Kidney tubule cell (primary cell): ENCODE measurements around the gene EXOC6B.
"Not testable (repeated sequence)": the region's sequence is repeated elsewhere in the genome, so short reads cannot be mapped to it uniquely, and the experiment has no call there.

ENCODE experiments used
- DNase-seq: peaks from one replicate; pipeline ENCODE4 v3.0.0-alpha.2; 2018; ENCODE audit warnings: low spot score

The EXOC6B gene

DNA sequence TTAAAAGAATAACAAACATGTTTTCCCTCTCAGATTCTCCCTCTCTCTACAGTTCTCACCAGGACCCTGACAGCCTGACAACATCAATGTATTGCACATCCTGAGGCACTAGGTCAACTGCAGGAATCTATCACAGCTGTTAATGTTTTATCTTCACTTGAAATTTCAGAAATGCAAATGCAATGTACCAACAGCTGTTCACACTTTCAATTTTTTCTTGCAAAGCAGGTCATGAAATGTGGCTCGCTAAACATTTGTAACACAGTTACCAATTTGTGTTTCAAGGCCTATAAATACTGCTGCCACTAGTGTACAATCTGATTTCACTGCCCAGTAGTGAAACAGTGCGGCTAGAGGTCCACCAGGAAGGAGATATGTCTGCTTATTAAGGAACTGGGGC lies 147.8 kb downstream of the EXOC6B start:
- DNase-seq: no peak

DNA sequence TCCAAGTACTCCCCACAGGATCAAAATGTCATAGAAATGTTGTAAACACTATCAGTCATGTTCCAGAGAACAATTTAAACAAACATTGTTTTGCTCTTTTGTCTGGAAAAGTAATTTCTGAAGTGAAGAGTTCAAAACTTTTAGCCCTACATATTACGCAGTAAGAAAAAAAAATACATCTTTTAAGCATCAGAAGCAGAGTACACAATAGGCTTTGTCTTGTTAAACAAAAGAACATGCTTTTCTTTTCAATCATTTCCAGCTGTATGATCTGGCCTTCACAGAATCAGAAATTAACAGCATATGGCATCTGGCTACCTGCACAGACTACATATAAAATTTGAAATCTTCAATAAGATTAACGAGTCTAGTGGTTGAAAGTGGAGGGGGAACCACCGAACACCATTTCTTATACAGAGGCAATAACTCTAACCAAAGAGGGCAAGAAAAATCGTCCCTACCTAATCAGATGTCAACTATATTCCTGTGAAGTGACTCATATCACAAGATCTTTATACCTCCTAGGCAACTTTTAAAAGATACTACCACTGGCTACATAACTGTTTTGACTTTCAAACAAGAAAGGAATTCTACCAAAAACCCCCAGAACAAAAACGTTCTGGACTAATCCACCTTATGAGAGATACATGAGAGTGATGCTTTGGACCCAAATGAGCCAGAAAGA lies 149.3 kb downstream of the EXOC6B start:
- peak; percentile 16 for DNase-seq

DNA sequence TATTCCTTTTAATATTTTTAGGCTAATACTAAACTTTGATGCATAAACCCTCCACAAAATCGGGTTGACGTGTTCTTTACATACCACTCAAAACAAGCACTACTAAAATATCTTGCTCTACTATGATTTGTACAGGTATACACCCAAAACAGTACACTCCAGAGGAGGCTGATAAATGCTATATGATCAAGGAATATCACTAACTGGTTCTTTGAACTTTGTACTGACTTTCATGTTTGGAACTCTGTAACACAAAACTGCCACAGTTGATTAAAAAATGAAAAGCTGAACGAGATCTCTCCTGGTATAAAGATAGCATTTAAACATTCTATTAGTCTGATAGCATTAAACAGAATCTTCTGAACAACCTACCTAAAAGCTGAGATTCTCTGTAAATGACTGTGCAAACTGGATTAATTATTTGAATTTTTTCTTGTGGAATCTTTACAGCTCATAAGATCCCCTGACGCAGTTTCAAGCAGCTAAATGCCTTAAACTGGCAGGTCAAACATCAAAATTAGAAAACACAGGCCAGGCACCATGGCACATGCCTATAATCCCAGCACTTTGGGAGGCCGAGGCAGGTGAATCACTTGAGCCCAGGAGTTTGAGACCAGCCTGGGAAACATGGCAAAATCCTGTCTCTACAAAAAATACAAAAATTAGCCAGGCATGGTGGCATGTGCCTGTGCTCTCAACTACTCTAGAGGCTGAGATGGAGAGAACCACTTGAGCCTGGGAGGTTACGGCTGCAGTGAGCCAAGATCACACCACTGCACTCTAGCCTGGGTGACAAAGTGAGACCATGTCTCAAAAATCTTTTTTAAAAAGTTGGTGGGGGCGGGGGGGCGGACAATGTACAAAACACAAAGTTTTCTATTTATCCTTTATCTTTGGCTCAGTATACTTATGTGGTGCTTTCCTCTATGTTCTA lies 150.6 kb downstream of the EXOC6B start:
- no peak for DNase-seq

DNA sequence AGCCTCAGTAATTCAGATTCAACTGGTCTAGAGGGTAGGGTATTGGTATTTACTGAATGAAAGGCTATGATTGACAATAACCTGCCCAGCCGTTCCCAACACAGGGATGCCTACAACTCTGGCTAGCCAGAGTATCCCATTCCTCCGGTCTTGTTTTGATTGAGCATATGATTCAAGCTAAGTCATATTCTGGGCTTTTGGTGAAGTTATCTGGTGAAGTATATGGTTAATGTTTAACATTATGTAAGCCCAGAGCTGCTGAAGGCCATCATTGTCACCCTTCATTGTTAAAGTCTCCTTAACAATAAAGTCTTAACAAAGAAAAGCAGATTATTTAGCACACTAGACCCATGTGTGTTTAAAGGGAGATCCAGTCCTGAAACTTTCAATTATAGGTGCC lies 152.6 kb downstream of the EXOC6B start:
- DNase-seq: peak; percentile 89

DNA sequence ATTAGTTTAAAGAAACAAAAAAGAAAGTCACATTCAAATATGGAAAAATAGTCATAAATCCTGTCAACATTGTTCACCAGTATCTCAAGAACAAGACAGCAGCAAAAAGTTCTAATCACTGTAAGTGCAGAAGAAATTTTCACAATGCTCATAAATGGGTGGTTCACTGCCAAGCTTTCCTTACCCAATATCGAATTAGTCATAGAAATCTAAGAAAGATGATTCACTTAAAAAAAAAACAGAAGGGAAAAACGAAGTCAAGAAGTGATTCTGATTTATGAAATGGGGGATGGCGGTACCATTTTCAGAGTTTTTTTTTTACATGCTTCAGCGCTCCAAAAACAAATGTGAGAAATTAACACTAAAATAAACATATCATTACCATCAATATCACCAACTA lies 156.7 kb downstream of the EXOC6B start:
- peak; percentile 13 for DNase-seq

DNA sequence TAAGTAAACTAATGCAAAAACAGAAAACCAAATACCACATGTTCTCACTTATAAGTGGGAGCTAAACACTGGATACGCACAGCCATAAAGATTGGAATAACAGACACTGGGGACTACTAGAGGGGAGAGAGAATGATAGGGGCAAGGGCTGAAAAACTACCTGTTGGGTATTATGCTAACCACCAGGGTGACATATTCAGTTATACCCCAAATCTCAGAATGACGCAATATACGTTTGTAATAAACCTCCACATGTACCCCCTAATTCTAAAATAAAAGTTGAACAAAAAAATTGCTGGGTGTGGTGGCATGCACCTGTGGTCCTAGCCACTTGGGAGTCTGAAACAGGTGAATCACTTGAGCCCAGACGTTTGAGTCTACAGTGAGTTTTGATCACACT lies 157.2 kb downstream of the EXOC6B start:
- DNase-seq: no peak

DNA sequence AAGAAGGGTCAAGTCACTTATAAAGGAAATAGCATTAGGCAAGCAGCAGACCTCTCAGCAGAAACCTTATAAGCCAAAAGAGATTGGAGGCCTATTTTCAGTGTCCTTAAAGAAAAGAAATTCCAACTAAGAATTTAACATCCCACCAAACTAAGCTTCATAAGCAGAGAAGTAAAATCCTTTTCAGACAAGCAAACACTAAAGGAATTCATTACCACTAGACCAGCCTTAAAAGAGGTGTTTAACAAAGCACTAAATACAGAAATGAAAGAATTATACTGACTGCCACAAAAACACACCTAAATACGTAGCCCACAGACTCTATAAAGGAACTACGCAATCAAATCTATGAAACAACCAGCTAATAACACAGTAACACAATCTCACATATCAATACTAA lies 160.4 kb downstream of the EXOC6B start:
- DNase-seq: no peak

DNA sequence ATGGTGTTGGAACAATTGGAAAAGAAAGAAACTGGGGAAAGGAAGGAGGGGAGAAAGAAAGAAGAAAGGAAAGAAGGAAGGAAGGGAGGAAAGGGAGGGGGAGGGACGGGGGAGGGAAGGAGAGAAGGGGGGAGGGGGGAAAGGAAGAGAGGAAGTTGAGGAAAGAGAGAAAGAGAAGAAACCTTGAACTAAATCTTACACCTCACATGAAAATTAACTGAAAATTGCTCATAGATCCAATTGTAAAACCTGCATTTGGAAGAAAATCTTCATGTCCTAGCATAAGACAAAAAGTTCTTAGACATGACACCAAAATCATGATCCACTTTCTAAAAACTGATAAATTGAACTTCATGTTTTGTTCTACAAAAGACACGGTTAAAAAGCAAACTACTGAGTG lies 163.8 kb downstream of the EXOC6B start:
- DNase-seq: no peak

DNA sequence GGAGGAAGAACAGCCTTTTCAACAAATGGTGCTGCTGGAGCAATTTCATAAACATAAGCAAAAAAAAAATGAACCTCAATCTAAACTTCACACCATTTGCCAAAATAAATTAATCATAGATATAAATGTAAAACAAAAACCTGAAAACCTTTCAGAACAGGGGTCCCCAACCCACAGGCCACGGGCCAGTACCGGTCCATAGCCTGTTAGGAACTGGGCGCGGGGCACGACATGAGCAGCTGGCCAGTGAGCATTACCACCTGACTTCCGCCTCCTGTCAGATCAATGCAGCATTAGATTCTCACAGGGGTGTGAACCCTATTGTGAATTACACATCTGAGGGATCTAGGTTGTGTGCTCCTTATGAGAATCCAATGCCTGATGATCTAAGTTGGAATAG lies 176.0 kb downstream of the EXOC6B start:
- DNase-seq: no peak

DNA sequence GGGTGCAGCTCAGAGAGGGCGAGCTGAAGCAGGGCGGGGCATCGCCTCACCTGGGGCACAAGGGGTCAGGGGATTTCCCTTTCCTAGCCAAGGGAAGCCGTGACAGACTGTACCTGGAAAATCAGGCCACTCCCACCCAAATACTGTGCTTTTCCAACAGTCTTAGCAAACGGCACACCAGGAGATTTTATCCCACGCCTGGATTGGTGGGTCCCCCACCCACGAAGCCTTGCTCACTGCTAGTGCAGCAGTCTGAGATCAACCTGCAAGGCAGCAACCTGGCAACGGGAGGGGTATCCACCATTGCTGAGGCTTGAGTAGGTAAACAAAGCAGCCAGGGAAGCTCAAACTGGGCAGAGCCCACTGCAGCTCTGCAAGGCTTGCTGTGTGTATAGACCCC lies 184.6 kb downstream of the EXOC6B start:
- not testable (repeated sequence) for DNase-seq

DNA sequence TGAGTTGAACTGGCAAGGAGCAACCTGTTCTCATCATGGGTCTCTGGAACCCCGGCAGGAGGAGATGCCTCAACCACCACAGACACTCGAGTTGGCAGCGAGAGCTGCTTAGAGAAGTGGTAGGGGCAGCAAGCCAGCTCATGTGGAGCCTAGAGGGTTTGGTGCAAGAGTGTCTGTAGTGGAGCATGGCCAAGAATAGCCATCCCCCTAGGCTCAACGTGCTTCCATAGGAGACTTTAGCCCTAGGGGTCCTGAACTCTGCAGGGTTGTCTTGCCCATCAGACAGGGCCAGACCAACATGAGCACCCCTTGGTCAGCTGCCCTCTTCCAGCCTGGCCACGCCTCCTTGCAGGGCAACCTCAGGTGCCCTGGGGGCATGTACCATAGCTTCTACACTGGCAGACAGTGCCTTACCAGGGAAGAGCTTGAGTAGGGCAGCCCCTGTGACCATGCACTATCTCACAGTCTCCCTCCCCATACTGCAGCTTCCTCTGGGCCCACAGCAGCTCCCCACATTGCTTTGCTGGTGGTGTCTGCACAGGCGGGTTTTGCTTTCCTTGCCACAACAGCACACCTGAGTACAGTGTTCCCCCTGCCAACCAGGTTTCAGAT lies 187.1 kb downstream of the EXOC6B start:
- DNase-seq: no peak

DNA sequence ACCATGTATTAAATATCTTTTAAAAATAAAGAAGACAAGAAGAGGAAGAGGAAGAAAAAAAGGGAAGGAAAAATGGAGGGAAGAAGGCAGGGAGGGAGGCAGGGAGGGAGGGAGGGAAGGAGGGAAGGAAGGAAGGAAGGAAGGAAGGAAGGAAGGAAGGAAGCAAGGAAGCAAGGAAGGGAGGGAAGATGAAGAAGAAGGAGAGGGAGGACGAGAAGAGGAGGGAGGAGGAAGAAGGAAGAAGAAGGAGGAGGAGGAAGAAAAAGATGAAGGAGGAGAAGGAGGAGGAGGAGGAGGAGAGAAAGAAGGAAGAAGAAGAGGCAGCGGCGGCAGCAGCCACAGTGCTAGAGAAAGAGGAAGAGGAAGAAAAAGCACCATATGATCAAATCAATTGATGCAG lies 189.6 kb downstream of the EXOC6B start:
- no peak for DNase-seq

DNA sequence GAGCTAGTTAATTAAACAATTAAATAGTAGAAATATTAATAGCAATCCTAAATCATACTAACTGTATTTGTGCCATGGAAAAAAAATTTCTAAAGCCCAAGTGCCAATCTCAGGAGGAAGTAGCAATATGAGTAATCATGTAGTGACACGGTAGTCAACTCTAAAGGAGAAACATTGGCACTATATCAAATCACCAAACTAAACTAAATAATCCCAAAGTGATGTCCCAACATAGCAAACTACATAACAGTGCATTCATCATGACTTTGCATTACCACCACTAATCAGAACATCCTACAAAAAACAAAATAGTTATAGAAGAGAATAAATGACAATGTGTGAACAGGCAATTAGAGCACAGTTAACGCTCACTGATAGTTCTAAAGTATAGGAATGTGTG lies 195.1 kb downstream of the EXOC6B start:
- DNase-seq: peak; percentile 36

DNA sequence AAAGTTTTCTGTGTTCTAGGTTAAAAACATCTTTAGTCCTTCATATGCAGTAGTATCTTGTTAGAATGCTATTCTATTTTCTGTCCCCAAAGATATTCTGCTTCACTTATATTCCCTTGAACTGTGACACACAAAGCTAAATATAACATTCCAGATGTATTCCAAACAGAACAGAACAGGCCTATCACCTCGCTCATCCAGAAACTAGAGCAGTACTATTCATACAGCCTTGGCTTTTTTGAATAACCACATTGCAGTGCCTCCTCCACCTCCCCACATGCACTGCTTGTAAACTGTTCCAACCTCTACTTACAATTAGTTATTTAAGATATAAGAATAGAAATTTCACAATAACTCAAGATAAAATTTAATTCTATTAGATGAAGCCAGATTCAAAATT lies 196.8 kb downstream of the EXOC6B start:
- DNase-seq: no peak

DNA sequence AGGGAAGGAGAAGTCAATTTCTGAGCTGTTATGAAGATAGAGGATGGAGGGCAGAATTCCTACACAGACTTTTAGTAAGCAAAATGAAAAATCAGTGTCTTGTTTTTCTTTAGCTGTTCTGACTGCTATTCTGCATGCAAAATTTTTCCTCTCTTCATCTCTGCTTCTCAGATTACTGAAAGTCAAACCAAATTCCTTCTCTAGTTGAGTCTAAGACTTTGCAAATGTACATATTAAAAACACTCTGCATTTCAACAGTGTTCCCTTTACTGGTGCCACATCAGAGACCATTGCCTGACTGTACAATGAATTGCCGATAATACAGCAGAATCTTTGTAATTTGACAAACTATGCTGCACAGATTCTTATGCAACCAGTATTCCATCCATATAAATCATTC lies 198.8 kb downstream of the EXOC6B start:
- no peak for DNase-seq

DNA sequence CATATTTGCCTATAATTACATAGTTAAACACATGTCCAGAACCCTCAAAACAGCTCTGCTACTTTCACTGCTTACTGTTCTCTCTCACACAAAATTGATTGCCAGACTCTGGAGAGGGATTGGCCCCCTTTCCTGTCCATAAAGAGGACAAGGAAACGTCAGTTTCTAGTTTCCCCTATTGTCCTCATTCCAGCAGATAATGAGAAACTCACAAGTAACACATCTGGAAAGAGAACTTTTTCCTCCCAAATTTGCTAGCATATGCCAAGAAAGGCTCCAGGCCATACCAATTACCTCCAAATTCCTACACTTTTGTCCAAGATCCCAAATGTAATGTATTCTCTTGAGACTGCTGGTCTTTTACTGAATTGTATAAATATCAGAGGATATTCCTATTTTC lies 200.5 kb downstream of the EXOC6B start:
- DNase-seq: no peak

DNA sequence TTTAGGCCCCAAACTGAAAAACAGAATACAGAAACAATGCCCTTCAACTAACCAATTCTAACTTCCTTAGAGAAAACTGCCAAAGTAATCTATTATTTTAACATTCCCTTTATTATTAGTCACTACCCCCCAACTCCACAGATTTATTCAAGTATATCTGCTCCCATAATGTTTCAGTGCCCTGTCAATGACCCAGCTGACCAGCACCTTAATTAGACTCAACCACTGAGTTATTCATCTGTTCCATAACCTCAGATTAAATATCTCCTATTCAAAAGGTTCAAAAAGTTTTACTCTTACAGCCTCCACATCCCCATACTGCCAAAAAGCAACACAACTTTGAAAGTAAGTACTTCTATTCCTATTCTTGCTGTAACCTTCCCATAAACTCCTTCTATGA lies 202.4 kb downstream of the EXOC6B start:
- peak; percentile 36 for DNase-seq

DNA sequence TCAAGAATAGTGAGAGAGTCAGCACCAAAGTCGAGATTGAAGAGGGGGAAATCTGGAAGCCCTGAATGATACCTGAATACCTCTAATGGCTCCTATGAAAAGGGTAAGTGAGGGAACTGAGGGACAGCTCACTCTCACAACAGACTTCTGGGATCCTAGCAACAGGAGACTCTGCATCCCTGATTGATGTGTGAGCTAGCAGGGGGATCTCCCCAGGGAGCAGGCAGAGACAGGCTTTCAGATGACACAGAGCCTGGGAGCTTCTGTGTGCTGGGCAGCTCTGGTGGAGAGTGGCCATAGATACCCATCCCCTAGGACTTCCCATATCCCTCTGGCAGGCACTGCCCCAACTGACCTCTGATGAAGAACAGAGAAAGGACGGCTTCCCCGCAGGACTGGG lies 206.2 kb downstream of the EXOC6B start:
- peak; percentile 58 for DNase-seq

DNA sequence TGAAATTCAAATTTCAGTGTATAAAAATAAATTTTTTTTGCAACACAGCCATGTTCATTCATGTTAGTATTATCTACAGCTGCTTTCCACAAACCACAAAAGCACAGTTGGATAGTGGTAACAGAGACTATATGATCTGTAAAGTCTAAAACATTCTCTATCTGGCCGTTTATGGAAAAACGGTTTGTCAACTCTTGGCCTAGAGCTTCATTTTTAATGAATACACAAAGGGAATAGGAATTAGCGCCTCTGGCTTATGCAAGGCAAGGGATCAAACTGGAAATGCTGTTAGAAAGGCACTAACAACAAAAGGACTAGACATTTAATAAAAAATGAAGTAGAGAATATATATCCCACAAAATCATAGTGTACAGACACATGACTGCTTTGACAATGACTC lies 211.9 kb downstream of the EXOC6B start:
- DNase-seq: no peak

DNA sequence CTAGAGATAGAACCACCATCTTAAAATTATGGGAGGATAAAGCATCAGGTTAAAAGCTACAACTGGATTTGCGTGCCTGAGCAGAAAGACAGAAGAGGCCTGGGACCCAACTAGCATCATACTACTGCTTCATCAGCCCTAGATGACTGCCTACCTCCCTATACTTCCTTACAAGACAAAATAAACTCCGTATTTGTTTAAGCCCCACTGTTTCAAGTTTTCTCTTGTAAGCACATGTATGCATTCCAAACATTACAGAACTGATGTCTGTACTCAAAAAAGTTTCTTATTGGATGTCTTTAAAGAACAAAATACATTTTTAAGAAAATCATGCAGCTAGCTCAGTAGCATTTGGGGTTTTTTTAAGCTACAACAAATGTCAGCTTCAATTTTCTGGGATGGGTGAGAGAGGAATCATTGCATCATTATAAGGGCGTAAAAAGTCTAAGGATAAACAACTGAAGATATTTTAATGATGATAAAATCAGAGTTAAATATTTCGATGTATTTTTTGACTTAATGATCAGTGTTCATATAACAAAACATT lies 213.1 kb downstream of the EXOC6B start:
- DNase-seq: no peak

DNA sequence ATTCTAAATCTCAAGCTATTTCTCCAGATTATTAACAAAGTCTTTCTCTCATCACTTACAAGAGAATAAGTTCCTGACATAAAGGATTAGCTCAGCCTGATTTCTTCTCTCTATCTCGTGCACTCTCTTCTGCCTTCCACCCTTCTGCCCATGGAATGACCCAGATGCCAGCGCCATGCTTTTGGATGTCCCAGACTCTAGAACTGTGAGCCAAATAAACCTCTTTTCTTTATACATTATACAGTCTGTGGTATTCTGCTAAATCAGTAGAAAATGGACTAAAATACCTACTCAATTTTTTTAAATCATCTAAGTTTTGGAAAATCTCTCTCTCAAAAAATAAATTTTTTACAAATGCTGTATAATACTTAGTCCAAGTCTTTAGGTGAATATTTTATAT lies 218.6 kb downstream of the EXOC6B start:
- no peak for DNase-seq

DNA sequence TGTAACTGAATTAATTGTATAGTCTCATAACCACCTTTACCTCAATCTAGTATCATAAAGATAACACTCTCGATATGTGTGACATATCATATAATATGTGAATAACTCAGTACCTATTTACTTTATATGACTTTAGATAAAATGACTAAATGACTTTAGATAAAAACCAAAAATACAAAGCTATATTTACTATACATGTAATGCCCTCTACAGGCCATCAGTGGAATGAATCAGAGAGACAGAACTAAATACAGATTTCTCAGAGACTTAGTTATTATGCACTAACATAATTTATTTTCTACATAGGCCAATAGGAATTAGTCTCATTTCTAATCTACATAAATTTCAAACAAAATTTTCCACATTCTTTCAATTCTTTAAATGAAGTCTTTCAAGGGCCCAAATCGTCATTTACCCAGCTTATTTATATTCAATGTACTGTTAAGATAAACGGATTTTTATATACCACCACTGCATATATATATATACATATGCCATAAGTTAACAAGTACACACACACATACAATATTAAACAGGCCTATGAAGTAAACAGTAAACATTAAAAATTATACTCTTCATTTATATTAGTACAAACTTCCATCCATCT lies 219.9 kb downstream of the EXOC6B start:
- peak; percentile 11 for DNase-seq
